Measurements from ENCODE around the gene SCAMP5. TPM values are rescaled to one million over a fixed set of nuclear protein-coding genes. Genes with fewer than 3 reads are reported as not detected.
A peak's percentile ranks its signal among the peaks of the same experiment; 100 is the strongest.

The SCAMP5 gene
- total and polyA plus RNA-seq, 3 experiments from 2014 or later, result 0.16 to 1.1 (median 0.74) TPM

DNA sequence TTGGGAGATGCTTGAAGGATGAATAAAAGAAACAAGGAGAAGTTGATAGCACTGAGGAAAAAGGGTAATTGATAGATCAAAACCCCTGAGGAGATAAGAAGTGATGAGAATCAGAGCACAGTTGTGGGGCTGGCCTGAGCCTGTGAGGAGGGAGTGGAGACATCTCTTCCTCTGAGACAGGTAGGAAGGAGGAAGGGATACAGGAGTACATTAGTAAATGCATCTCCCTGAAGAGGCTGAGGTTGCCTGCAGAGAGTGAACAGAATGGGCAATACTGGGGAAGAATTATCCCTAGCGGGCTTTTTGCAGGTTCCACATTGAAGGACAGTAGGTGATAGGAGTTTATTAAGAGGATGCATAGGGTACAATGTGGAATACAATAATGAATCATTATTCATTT is 17.3 kb upstream of the SCAMP5 start:
- no peaks in the 10 kb centered on the region for H3K36me3 ChIP-seq (ENCODE audit: insufficient read depth, low read length)
- no peak overlapping the region for H3K27ac ChIP-seq (ENCODE audit: low read depth, low read length)
- POLR2A ChIA-PET, result no interaction called here
- CTCF ChIA-PET, result no interaction called here
- Mint-ChIP-seq H3K27me3 (peaks cover 10 to 24% of the 10 kb centered on the region in 2 donors), H3K9me3 (no peaks in the 10 kb centered on the region), H3K36me3 (no peaks in the 10 kb centered on the region), H3K4me1 (no peaks in the 10 kb centered on the region), H3K4me3 (no peak overlapping the region), H3K27ac (peak overlapping the region in 1 of 8 donors; percentile 18)
- H3K27me3 ChIP-seq (ENCODE audit: insufficient read depth, low read length, poor library complexity, severe bottlenecking), result no peaks in the 10 kb centered on the region
- no peaks in the 10 kb centered on the region for H3K9me3 ChIP-seq (ENCODE audit: low read length)
- H3K4me3 ChIP-seq (ENCODE audit: low read length), result no peak overlapping the region
- H3K4me1 ChIP-seq (ENCODE audit: insufficient read depth, low read length), result no peaks in the 10 kb centered on the region
- DNase-seq, result no peak

- no peaks in the 10 kb centered on the region for H3K4me1 ChIP-seq (ENCODE audit: insufficient read depth, low read length)
- H3K9me3 ChIP-seq (ENCODE audit: low read length), result no peaks in the 10 kb centered on the region
- POLR2A ChIA-PET, result no interaction called here
- no peaks in the 10 kb centered on the region for H3K27me3 ChIP-seq (ENCODE audit: insufficient read depth, low read length, poor library complexity, severe bottlenecking)
- Mint-ChIP-seq H3K27me3 (peaks cover 9 to 22% of the 10 kb centered on the region in 2 donors), H3K9me3 (no peaks in the 10 kb centered on the region), H3K4me3 (no peak overlapping the region), H3K4me1 (no peaks in the 10 kb centered on the region), H3K27ac (no peak overlapping the region), H3K36me3 (no peaks in the 10 kb centered on the region)
- no peak overlapping the region for H3K4me3 ChIP-seq (ENCODE audit: low read length)
- no peaks in the 10 kb centered on the region for H3K36me3 ChIP-seq (ENCODE audit: insufficient read depth, low read length)
- CTCF ChIA-PET, result no interaction called here
- no peak for DNase-seq
- H3K27ac ChIP-seq (ENCODE audit: low read depth, low read length), result no peak overlapping the region
Measured at GRCh38 chr15:74978503-74978902, 16.9 kb upstream of the SCAMP5 start.

GRCh38 chr15:74982183-74982582 is 13.2 kb upstream of the SCAMP5 start:
- Mint-ChIP-seq H3K4me1 (no peaks in the 10 kb centered on the region), H3K9me3 (no peaks in the 10 kb centered on the region), H3K27me3 (peaks cover 16 to 39% of the 10 kb centered on the region in 2 donors), H3K36me3 (no peaks in the 10 kb centered on the region), H3K4me3 (no peak overlapping the region), H3K27ac (no peak overlapping the region)
- no peak overlapping the region for H3K27ac ChIP-seq (ENCODE audit: low read depth, low read length)
- H3K4me1 ChIP-seq (ENCODE audit: insufficient read depth, low read length), result no peaks in the 10 kb centered on the region
- no peaks in the 10 kb centered on the region for H3K9me3 ChIP-seq (ENCODE audit: low read length)
- no peak overlapping the region for H3K4me3 ChIP-seq (ENCODE audit: low read length)
- DNase-seq, result no peak
- POLR2A ChIA-PET, result interaction anchor here (0.6 kb wide), 1 partner anchor 10 kb away, joined by 3 read pairs; no protein-coding TSS in a partner anchor
- no peaks in the 10 kb centered on the region for H3K27me3 ChIP-seq (ENCODE audit: insufficient read depth, low read length, poor library complexity, severe bottlenecking)
- CTCF ChIA-PET, result no interaction called here
- H3K36me3 ChIP-seq (ENCODE audit: insufficient read depth, low read length), result no peaks in the 10 kb centered on the region

DNA sequence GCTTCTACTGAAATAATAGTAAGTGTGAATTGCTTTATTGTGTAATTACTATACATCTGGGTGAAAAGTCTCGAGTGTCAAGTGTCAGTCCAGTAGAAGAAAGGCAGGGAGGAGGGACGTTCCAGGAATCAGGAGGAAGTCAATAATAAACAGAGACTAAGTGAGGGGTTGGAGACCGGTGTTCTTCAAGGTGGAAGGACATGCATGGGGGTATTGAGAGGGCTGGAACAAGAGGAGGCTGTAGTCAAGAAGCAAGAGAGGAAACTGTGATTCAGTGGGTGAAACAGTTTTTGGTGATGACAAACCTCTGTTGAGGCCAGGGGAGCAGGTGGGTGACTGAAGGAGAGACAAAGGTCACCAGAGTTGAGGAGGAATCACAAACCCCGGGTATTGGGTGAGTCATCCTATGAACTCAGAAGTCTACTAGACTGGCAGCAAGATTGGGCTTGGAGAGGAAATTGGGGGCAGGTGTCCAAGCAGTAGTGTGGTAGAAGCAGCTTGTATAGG is 11.6 kb upstream of the SCAMP5 start:
- Mint-ChIP-seq H3K9me3 (no peaks in the 10 kb centered on the region), H3K4me1 (no peaks in the 10 kb centered on the region), H3K27ac (no peak overlapping the region), H3K36me3 (no peaks in the 10 kb centered on the region), H3K4me3 (no peak overlapping the region), H3K27me3 (peaks cover 18 to 36% of the 10 kb centered on the region in 2 donors)
- Histone ChIP-seq H3K9me3 (ENCODE audit: low read length) (no peaks in the 10 kb centered on the region), H3K4me3 (ENCODE audit: low read length) (no peak overlapping the region), H3K27ac (ENCODE audit: low read depth, low read length) (no peak overlapping the region), H3K27me3 (ENCODE audit: insufficient read depth, low read length, poor library complexity, severe bottlenecking) (no peaks in the 10 kb centered on the region), H3K36me3 (ENCODE audit: insufficient read depth, low read length) (no peaks in the 10 kb centered on the region), H3K4me1 (ENCODE audit: insufficient read depth, low read length) (no peaks in the 10 kb centered on the region)
- no peak for DNase-seq
- ChIA-PET POLR2A (no interaction called here), CTCF (no interaction called here)

DNA sequence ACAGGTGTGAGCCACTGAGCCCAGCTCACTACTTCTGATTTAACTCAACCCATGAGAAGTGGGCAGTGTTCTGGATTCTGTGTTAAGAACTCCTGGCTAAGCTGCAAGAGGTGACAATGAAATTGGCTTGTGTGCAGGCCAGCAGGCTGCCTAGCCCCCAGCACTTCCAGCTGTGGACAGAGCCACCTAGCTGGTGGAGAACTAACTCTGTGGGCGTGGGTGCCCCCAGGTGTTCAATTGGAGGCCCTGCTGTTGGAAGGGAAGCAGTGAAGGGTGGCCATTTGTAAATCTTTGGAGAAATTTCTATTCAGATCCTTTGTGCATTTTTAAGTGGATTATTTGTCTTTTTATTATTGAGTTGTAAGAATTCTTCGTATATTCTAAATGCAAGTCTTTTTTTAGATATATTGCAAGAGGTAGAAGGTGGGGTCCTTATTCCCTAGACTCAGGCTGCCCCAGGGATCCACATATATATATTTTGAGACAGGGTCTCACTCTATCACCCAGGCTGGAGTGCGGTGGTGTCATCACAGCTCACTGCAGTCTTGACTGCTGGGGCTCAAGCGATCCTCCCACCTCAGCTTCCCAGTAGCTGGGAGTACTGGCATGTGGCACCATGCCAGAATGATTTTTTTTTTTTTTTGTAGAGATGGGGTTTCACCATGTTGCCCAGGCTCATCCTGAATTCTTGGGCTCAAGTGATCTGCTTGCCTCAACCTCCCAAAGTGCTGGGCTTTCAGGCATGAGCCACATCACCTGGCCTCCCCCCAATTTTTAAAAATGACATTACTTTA is 7.2 kb upstream of the SCAMP5 start:
- DNase-seq, result peak in 3 of 5 donors; percentile 7 to 52 (median 10)
- Histone ChIP-seq H3K27me3 (ENCODE audit: insufficient read depth, low read length, poor library complexity, severe bottlenecking) (no peaks in the 10 kb centered on the region), H3K9me3 (ENCODE audit: low read length) (no peaks in the 10 kb centered on the region), H3K4me3 (ENCODE audit: low read length) (no peak overlapping the region), H3K4me1 (ENCODE audit: insufficient read depth, low read length) (no peaks in the 10 kb centered on the region), H3K27ac (ENCODE audit: low read depth, low read length) (no peak overlapping the region), H3K36me3 (ENCODE audit: insufficient read depth, low read length) (no peaks in the 10 kb centered on the region)
- POLR2A ChIA-PET, result no interaction called here
- Mint-ChIP-seq H3K36me3 (no peaks in the 10 kb centered on the region), H3K27ac (no peak overlapping the region), H3K27me3 (peaks cover 8 to 22% of the 10 kb centered on the region in 2 donors), H3K4me1 (no peaks in the 10 kb centered on the region), H3K4me3 (no peak overlapping the region), H3K9me3 (peaks cover 0 to 1% (median 0%) of the 10 kb centered on the region in 5 donors)
- CTCF ChIA-PET, result interaction anchor here (1.1 kb wide), 1 partner anchor 31 kb away, joined by 3 read pairs; the partner anchor contains the start of gene RPP25

DNA sequence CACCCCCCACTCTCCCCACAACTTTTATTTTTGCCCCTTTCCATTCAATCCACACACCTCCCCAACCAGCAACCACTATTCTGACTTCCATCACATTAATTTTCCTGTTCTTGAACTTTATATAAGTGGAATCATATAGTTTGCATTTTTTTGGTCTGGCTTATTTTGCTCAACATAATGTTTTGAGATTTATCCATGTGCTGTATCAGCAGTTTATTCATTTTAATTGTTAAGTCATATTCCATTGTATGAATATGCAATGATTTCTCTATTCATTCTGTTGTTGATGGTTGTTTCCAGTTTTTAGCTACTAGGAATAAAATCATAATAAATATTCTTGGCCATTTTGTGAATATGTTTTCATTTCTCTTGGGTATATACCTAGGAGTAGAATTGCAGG is 5.8 kb upstream of the SCAMP5 start:
- CTCF ChIA-PET, result no interaction called here

GRCh38 chr15:74992619-74993018 is 2.7 kb upstream of the SCAMP5 start:
- no peak overlapping the region for H3K4me3 Mint-ChIP-seq
- no peak for DNase-seq
- Histone ChIP-seq H3K4me1 (ENCODE audit: insufficient read depth, low read length) (peaks cover 18% of the 10 kb centered on the region), H3K36me3 (ENCODE audit: insufficient read depth, low read length) (no peaks in the 10 kb centered on the region), H3K9me3 (ENCODE audit: low read length) (no peaks in the 10 kb centered on the region), H3K27ac (ENCODE audit: low read depth, low read length) (no peak overlapping the region), H3K27me3 (ENCODE audit: insufficient read depth, low read length, poor library complexity, severe bottlenecking) (peaks cover 13% of the 10 kb centered on the region), H3K4me3 (ENCODE audit: low read length) (no peak overlapping the region)
- H3K4me1 Mint-ChIP-seq, result peaks cover 12 to 18% (median 13%) of the 10 kb centered on the region in 3 donors
- H3K27ac Mint-ChIP-seq, result no peak overlapping the region
- ChIA-PET CTCF (no interaction called here), POLR2A (no interaction called here)
- H3K27me3 Mint-ChIP-seq, result peaks cover 12 to 17% of the 10 kb centered on the region in 2 donors
- no peaks in the 10 kb centered on the region for H3K36me3 Mint-ChIP-seq
- peaks cover 0 to 3% (median 0%) of the 10 kb centered on the region in 5 donors for H3K9me3 Mint-ChIP-seq

More for the DNA sequence above, 5.8 kb upstream of the SCAMP5 start:
- no peaks in the 10 kb centered on the region for H3K4me1 Mint-ChIP-seq
- H3K27me3 Mint-ChIP-seq, result peaks cover 8 to 14% of the 10 kb centered on the region in 2 donors
- no peak overlapping the region for H3K27ac ChIP-seq (ENCODE audit: low read depth, low read length)
- H3K36me3 Mint-ChIP-seq, result no peaks in the 10 kb centered on the region
- H3K4me1 ChIP-seq (ENCODE audit: insufficient read depth, low read length), result no peaks in the 10 kb centered on the region
- H3K9me3 Mint-ChIP-seq, result peaks cover 0 to 1% (median 0%) of the 10 kb centered on the region in 5 donors
- H3K27ac Mint-ChIP-seq, result no peak overlapping the region
- H3K4me3 ChIP-seq (ENCODE audit: low read length), result no peak overlapping the region
- H3K36me3 ChIP-seq (ENCODE audit: insufficient read depth, low read length), result no peaks in the 10 kb centered on the region
- DNase-seq, result no peak
- no peaks in the 10 kb centered on the region for H3K27me3 ChIP-seq (ENCODE audit: insufficient read depth, low read length, poor library complexity, severe bottlenecking)
- POLR2A ChIA-PET, result no interaction called here
- H3K9me3 ChIP-seq (ENCODE audit: low read length), result no peaks in the 10 kb centered on the region
- H3K4me3 Mint-ChIP-seq, result no peak overlapping the region

DNA sequence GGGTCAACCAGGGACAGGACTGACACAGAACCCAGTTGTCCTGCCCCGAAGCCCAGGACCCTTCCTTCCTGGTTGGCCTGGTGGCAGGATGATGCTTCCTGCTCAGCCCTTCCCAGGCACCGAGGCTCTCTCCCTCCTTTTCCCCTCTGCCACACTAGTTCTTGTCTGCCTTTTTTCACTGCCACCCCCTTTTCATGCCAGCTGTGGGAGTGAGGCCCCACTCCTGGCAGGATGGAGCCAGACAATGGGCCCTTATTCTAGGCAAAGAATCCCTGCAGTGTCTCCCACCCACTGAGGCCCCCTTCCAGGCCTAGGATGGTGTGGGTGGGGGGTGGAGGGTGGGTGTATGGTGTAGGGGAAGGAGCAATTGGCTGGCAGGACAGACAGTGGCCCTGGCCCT is 1.1 kb upstream of the SCAMP5 start:
- no peaks in the 10 kb centered on the region for H3K36me3 ChIP-seq (ENCODE audit: insufficient read depth, low read length)
- peak overlapping the region in 2 of 7 donors; percentile 67 to 82 for H3K4me3 Mint-ChIP-seq
- no peaks in the 10 kb centered on the region for H3K36me3 Mint-ChIP-seq
- H3K4me1 ChIP-seq (ENCODE audit: insufficient read depth, low read length), result peaks cover 18% of the 10 kb centered on the region
- peaks cover 0 to 4% (median 0%) of the 10 kb centered on the region in 5 donors for H3K9me3 Mint-ChIP-seq
- H3K4me1 Mint-ChIP-seq, result peaks cover 12 to 18% (median 13%) of the 10 kb centered on the region in 3 donors
- H3K27ac Mint-ChIP-seq, result no peak overlapping the region
- peaks cover 24% of the 10 kb centered on the region for H3K27me3 ChIP-seq (ENCODE audit: insufficient read depth, low read length, poor library complexity, severe bottlenecking)
- H3K27me3 Mint-ChIP-seq, result peaks cover 24 to 33% of the 10 kb centered on the region in 2 donors
- H3K4me3 ChIP-seq (ENCODE audit: low read length), result no peak overlapping the region
- H3K9me3 ChIP-seq (ENCODE audit: low read length), result no peaks in the 10 kb centered on the region
- no peak for DNase-seq
- ChIA-PET CTCF (no interaction called here), POLR2A (no interaction called here)
- H3K27ac ChIP-seq (ENCODE audit: low read depth, low read length), result no peak overlapping the region

Data from CD8-positive, alpha-beta memory T cell (primary cell).